ENCODE measurements around the gene SLC4A9. TPM values are rescaled to one million over a fixed set of nuclear protein-coding genes. Genes with fewer than 3 reads are reported as not detected.
"Not testable (repeated sequence)": the region's sequence is repeated elsewhere in the genome, so short reads cannot be mapped to it uniquely, and the experiment has no call there.

SLC4A9 gene
- total RNA-seq, 1 donor from 2014 or later, result 0.06 TPM

DNA sequence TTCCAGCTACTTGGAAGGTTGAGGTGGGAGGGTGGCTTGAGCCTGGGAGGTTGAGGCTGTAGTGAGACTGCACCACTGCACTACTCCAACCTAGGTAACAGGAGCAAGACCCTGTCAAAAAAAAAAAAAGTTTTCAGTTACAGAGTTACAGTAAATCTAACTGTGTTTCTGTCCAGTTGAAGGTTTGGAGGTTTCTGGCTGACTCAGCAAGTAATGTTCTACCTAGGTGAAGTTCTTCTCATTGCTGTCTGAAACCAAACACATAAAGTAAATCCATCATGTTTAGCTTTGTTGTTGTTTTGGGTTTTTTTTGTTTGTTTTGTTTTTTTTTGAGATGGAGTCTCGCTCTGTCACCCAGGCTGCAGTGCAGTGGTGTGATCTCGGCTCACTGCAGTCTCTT is 33.7 kb downstream of the SLC4A9 start:
- no peak for DNase-seq (ENCODE audit: extremely low read depth, low read depth, low spot score)

DNA sequence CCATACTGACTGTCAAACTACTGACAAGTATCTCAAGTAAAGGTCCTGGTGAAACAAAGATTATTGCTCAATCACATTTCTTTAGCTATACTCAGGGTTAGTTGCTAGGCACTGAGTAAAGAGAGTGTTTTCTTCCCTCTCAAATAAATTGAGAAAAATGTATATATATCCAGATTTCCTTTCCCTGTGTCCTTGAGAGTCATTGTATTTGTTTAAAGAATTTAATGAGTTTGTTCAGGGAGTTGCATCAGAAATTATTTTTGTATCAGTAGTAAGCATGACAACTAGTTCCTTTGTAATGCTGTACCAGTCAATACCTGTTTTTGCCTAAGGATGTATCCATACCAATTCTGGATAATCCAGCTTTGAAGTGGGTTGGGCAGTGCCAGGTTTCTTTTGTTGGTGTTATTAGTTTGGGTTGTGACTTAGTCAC is 38.4 kb downstream of the SLC4A9 start:
- no peak for DNase-seq (ENCODE audit: extremely low read depth, low read depth, low spot score)

DNA sequence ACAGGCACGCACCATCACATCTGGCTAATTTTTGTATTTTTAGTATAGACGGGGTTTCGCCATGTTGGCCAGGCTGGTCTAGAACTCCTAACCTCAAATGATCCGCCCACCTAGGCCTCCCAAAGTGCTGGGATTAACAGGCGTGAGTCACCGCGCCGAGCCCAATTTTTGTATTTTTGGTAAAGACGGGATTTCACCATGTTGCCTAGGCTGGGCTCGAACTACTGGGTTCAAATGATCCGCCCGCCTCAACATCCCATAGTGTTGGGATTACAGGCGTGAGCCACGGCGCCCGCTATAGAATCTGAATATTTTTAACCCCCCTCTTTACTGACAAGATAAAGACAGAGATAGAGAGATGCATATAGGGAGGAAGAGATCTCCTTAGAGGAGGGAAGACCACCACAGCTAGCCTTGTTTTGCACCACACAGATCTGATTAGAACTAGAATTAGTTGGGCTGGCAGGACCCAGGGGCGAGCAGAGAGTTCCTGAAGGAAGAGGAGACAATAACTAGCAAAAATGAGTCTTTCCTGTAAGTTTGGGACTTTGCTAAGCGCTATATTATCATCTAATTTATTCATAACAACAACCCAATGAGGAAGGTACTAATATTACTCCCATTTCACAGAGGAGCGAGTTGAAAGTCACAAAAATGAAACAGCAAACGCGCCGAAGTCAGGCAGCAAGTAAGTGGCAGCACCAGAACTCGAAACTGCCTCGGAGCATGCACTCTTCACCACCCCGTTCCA is 40.2 kb downstream of the SLC4A9 start:
- DNase-seq (ENCODE audit: extremely low read depth, low read depth, low spot score), result no peak

DNA sequence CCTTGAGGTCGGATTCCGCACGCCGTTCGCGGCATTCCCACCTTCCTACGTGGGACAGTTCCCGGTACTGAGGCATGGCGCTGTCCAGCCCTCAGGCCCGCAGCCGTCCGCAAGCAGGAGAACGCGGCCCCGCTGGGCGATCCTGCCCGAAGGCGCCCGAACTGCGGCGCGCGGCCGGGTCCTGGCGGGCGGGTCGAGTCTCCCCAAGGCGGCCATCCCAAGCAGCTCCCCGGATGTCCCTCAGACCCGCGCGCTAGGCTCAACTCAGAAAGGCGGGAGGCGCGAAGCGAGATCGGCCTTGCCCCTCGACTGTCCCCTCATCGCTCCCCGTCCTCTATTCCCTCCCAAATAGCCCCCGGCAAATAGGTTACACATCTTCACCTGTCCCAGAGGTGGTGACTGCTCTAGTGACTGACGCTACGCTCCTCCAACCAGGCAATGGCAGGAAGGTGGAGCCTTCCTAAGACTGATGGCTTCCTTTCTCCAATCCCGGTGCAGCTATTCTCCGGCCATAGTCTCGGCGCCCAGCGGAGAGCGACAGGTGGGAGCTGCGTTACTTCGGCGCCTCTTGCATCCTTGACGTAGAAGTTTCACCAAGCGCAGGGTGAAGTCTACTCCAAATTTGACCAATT is 40.9 kb downstream of the SLC4A9 start:
- peak; percentile 88 for DNase-seq (ENCODE audit: extremely low read depth, low read depth, low spot score)

DNA sequence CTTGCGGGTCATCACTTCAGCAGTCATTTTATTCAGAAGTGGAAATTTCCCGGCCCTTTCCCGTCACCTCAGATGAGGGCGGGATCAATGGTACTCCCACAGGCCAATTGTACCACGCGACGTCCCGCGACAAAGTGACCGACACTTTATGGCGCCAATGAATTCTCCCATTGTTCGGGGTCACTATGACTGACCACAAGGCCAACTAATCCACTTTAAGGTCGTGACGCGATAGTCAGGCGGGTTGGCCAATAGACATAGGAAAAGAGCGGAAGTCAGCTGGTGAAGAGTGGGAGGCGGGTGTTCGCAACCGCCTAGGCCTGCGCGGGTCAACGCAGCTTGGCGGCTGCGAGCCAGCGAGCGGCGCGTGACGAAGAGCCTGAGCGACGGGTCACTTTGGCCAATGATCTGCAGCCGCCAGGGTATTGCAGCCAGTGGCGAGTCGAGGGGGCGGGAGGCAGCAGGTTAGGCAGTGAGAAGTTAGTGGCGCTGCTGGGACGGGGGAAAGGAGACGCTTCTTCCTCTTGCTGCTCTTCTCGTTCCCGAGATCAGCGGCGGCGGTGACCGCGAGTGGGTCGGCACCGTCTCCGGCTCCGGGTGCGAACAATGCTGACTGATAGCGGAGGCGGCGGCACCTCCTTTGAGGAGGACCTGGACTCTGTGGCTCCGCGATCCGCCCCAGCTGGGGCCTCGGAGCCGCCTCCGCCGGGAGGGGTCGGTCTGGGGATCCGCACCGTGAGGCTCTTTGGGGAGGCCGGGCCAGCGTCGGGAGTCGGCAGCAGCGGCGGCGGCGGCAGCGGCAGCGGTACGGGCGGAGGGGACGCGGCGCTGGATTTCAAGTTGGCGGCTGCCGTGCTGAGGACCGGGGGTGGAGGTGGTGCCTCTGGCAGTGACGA is 41.6 kb downstream of the SLC4A9 start, which contains the start of gene ANKHD1:
Gene ANKHD1, plus strand, starts transcription at position 472 of the 896 bp plus-strand sequence. Its CDS starts 135 bp downstream, at position 607.
- peak; percentile 100 for DNase-seq (ENCODE audit: extremely low read depth, low read depth, low spot score)

DNA sequence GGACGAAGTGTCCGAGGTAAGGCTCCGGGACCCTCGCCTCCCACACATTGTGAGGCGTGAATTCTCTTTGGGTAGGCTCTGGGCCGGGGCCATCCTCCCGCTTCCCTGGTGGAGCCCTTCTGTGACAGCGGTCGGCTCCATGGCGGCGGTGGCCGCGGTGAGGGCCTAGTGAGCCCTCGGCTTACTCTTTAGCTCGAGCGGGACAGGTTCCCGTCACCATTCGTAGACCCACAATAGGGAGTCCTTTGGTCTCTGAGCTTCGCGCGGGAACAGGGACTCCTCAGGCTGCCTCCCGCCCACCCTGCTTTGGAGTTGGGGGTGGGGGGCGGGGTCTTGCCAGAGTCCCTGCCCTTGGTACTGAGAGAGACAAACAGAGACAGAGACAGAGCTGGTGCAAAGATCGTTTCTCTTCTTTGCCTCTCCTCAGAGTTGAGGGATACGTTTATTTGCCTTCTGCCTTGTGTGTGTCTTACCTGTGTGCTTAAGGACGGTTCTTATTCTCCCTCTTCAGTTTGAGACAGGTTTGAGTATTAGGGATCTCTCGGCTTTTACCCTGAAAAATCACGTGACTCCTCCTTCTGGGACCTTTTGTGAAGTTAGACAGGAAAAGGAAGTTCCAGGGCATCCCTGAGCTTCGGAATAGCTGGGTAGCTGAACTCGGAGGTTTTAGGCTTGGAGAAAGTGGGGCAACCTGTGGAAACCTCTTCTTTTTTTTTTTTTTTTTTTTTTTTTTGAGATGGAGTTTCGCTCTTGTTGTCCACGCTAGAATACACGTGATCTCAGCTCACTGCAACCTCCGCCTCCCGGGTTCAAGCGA is 42.5 kb downstream of the SLC4A9 start:
- DNase-seq (ENCODE audit: extremely low read depth, low read depth, low spot score), result peak; percentile 4

DNA sequence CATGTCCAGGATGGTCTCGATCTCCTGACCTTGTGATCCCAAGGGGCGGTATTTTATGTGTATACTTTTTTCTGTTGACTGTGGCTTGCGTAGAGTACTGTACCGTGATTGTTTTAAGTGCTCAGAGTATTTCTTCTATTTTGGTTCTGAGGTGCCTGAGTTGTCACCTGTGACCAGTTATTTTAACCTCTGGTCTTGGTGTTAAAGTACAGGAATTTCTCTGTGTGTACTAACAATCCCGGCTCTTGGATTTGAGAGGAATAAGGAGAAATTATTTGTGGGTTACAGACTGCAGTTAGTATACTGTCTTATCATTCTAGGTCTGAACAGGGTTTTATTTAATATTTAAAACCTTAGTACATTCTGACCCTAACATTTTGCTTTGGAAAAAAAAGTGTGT is 43.6 kb downstream of the SLC4A9 start:
- DNase-seq (ENCODE audit: extremely low read depth, low read depth, low spot score), result no peak

DNA sequence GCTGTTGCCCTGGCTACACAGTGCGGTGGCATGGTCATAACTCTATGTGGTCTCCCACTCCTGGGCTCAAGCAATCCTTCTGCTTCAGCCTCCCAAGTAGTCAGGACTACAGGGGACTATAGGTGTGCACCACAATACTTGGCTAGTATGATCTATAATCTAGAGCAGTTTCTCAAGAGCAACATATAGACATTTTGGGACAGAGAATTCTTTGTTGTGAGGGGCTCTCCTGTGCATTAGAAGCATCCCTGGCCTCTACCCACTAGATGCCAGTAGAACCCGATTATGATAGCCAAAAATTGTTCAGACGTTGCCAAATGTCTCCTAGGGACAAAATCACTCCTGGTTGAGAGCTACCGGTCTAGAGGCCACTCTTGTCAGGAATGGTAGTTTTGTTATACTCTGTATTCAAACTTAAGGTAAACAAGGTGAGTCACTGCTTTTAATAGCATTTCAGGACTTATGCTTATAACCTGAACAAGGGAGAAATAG is 48.8 kb downstream of the SLC4A9 start:
- DNase-seq (ENCODE audit: extremely low read depth, low read depth, low spot score), result no peak

DNA sequence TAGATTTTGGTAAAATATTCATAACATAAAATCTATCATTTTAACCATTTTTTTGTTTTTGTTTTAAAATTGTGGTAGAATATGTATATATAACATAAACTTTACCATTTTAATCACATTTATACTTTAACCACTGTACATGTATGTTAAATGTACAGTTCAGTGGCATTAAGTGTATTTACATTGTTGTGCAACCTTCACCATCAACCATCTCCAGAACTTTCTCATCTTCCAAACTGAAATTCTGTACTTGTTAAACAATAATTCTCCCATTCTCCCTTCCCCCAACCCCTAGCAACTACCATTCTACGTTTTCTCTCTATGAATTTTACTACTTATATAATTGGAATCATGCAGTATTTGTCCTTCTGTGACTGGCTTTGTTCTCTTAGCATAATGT is 53.2 kb downstream of the SLC4A9 start:
- DNase-seq (ENCODE audit: extremely low read depth, low read depth, low spot score), result no peak

DNA sequence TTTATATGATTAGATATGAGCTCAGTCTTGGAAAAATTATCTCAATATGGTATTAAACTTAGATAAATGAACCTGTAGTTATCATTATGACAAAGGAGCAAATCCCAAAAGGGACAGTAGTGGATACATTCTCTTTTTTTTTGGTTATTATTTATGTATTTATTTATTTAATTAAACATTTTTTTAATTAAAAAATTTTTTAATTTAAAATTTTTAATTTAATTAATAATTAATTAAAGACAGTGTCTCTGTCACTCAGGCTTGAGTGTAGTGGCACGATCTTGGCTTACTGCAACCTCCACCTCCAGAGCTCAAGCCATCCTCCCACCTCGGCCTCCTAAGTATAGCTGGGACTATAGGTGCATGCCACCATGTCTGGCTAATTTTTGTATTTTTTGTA is 57.2 kb downstream of the SLC4A9 start:
- DNase-seq (ENCODE audit: extremely low read depth, low read depth, low spot score), result no peak

DNA sequence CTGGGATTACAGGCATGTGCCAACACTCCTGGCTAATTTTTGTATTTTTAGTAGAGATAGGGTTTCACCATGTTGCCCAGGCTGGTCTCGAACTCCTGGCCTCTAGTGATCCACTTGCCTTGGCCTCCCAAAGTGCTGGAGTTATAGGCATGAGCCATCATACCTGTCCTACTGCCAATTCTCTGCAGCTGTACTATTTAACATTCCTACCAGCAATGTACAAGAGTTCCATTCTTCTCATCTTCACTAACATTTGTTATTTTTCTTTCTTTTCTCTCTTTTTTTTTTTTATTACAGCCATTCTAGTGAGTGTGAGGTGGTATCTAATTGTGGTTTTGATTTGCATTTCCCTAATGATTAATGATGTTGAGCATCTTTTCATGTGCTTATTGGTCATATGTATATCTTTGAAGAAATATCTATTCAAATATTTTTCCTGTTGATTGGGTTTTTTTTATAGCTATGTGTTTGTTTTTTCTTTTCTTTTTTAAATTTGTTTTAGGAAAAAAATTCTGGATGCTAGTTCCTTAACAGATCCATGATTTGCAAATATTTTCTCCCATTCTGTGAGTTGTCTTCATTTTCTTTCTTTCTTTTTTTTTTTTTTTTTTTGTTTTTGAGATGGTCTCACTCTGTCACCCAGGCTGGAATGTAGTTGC is 59.0 kb downstream of the SLC4A9 start:
- no peak for DNase-seq (ENCODE audit: extremely low read depth, low read depth, low spot score)

DNA sequence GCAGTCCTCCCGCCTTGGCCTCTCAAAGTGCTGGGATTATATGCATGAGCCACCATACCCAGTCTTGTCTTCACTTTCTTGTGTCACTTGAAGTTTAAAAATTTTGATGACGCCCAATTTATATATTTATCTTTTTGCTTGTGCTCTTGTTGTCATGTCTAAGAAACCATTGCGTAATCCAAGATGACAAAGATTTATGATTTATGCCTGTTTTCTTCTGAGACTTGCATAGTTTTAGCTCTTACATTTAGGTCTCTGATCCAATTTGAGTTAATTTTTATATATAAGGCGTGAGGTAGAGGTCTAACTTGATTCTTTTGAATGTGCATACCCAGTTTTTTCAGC is 60.2 kb downstream of the SLC4A9 start:
- no peak for DNase-seq (ENCODE audit: extremely low read depth, low read depth, low spot score)

DNA sequence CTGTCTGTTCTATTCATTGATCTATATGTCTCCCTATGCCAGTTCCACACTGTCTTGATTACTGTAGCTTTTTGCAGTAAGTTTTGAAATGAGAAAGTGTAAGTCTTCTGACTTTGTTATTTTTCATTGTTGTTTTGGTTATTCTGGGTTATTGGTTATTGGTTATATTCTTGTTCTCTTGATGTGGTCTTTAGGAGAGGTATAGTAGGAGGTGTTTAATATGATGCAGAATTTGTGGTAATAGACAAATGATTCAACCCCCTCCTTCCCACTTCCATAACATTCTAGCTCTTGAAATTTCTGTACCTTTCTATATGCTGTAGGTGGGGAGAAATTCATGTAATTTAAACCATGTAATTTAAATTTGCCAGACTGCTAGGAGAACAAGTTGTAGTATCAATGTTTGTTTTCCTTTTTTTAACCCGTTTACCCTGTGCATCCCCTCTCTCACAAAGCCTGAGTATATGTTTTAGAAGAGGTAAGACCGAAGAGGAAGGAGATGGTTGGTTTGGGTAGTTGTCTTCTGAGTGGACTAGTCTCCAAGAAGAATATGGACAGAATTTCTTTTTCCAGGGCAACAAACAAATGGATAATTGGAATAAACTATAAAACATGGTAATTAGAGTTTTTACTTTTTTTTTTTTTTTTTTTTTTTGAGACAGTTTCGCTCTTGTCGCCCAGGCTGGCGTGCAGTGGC is 60.8 kb downstream of the SLC4A9 start:
- no peak for DNase-seq (ENCODE audit: extremely low read depth, low read depth, low spot score)

DNA sequence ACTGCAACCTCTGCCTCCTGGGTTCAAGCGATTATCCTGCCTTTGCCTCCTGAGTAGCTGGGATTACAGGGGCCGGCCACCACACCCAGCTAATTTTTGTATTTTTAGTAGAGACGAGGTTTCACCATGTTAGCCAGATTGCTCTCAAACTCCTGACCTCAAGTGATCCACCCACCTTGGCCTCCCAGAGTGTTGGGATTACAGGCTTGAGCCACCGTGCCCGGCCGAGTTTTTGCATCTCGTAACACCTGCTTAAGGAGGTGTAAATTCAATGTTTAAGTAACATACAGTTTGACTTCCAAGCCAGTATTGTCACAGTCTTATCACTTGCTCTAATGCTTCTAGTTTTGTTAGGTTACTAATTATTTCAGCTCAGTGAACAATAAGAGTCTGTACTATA is 61.4 kb downstream of the SLC4A9 start:
- not testable (repeated sequence) for DNase-seq (ENCODE audit: extremely low read depth, low read depth, low spot score)

DNA sequence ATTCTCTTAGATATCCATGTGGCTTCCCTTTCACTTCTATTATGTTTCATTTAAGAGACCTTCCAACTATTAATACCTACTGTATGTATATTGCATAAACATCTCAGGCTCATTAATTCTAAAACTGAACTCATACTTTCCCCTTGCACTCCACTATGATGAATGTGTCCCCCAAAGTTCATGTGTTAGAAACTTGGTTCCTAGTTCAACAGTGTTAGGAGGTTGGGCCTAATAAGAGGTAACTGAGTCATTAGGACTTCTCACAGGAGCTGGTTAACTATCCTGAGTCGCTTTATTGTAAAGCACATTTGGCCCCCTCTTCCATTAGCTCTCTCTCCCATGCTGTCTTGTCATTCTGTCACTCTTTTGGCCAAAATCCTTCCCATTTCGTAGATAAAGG is 63.6 kb downstream of the SLC4A9 start:
- no peak for DNase-seq (ENCODE audit: extremely low read depth, low read depth, low spot score)

DNA sequence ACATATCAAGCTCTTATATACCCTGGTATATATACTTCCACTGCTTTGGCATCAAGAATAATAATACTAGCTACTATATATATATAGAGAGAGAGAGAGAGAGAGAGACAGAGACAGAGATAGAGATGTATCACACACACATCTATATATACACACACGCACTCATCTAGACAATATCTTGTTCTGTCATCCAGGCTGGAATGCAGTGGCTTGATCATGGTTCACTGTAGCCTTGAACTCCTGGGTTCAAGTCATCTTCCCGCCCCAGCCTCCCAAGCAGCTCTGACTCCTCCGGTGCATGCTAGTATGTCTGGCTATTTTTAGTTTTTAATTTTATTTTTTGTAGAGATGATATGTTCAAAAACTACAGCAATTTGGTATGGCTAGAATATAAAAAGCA is 64.1 kb downstream of the SLC4A9 start:
- no peak for DNase-seq (ENCODE audit: extremely low read depth, low read depth, low spot score)

Data from glomerular endothelial cell (primary cell).